HG03521 (cell line): ENCODE results near the gene GPR31.
A peak's percentile ranks its signal among the peaks of the same experiment; 100 is the strongest.
"Not testable (repeated sequence)": the region's sequence is repeated elsewhere in the genome, so short reads cannot be mapped to it uniquely, and the experiment has no call there.

Source experiments
- ATAC-seq: cut with Tn5 transposase; IDR thresholded peaks from one replicate; pipeline ENCODE4 v1.9.1; 2021; ENCODE audit warnings: mild to moderate bottlenecking, moderate library complexity; ENCODE audit not compliant: unreplicated experiment

GPR31 gene

GRCh38 chr6:167167699-167168098 lies 9.9 kb upstream of the GPR31 start:
- ATAC-seq: not testable (repeated sequence)

- no peak for ATAC-seq
Measured at GRCh38 chr6:167165858-167166471, 8.2 kb upstream of the GPR31 start.

GRCh38 chr6:167164261-167164660 lies 6.5 kb upstream of the GPR31 start:
- no peak for ATAC-seq

- no peak for ATAC-seq
Measured at GRCh38 chr6:167163476-167164011, 5.8 kb upstream of the GPR31 start.

- no peak for ATAC-seq
Measured at GRCh38 chr6:167162591-167162990, 4.8 kb upstream of the GPR31 start.

- ATAC-seq: no peak
Measured at GRCh38 chr6:167161851-167162467, 4.2 kb upstream of the GPR31 start.

- no peak for ATAC-seq
Measured at GRCh38 chr6:167157414-167157813, 366 bp downstream of the GPR31 start.

- no peak for ATAC-seq
Measured at GRCh38 chr6:167154895-167155294, 2.9 kb downstream of the GPR31 start.

GRCh38 chr6:167154291-167154690 lies 3.5 kb downstream of the GPR31 start:
- no peak for ATAC-seq

GRCh38 chr6:167153521-167153959 lies 4.2 kb downstream of the GPR31 start:
- ATAC-seq: peak; percentile 52

GRCh38 chr6:167152862-167153261 lies 4.9 kb downstream of the GPR31 start:
- peak; percentile 38 for ATAC-seq

- ATAC-seq: no peak
Measured at GRCh38 chr6:167151648-167152047, 6.1 kb downstream of the GPR31 start.

- peak; percentile 48 for ATAC-seq
Measured at GRCh38 chr6:167150941-167151549, 6.7 kb downstream of the GPR31 start.

- no peak for ATAC-seq
Measured at GRCh38 chr6:167148997-167149396, 8.8 kb downstream of the GPR31 start.

GRCh38 chr6:167148021-167148420 lies 9.8 kb downstream of the GPR31 start:
- ATAC-seq: no peak

GRCh38 chr6:167146977-167147376 lies 10.8 kb downstream of the GPR31 start:
- no peak for ATAC-seq

GRCh38 chr6:167146135-167146534 lies 11.6 kb downstream of the GPR31 start:
- ATAC-seq: no peak

GRCh38 chr6:167145461-167145860 lies 12.3 kb downstream of the GPR31 start:
- no peak for ATAC-seq

GRCh38 chr6:167143041-167143440 lies 14.7 kb downstream of the GPR31 start:
- no peak for ATAC-seq

GRCh38 chr6:167142433-167142761 lies 15.4 kb downstream of the GPR31 start:
- no peak for ATAC-seq

- no peak for ATAC-seq
Measured at GRCh38 chr6:167141667-167142432, 15.9 kb downstream of the GPR31 start.
